GM18520 (cell line): ENCODE measurements around the gene FGF6.
"Not testable (repeated sequence)": the region's sequence is repeated elsewhere in the genome, so short reads cannot be mapped to it uniquely, and the experiment has no call there.

Experiments
- ATAC-seq: cut with Tn5 transposase; IDR thresholded peaks from one replicate; pipeline ENCODE4 v1.9.1; 2021; ENCODE audit not compliant: unreplicated experiment

Gene FGF6

GRCh38 chr12:4421590-4422031 is 24.0 kb downstream of the FGF6 start:
- no peak for ATAC-seq

- ATAC-seq: no peak
Measured at GRCh38 chr12:4420138-4420670, 25.4 kb downstream of the FGF6 start.

GRCh38 chr12:4418913-4419312 is 26.7 kb downstream of the FGF6 start:
- ATAC-seq: no peak

- ATAC-seq: no peak
Measured at GRCh38 chr12:4417936-4418335, 27.7 kb downstream of the FGF6 start.

GRCh38 chr12:4417455-4417854 is 28.2 kb downstream of the FGF6 start:
- no peak for ATAC-seq

- no peak for ATAC-seq
Measured at GRCh38 chr12:4416276-4416675, 29.3 kb downstream of the FGF6 start.

GRCh38 chr12:4412465-4412864 is 33.1 kb downstream of the FGF6 start:
- no peak for ATAC-seq

GRCh38 chr12:4412056-4412455 is 33.6 kb downstream of the FGF6 start:
- ATAC-seq: no peak

- ATAC-seq: no peak
Measured at GRCh38 chr12:4407136-4407535, 38.5 kb downstream of the FGF6 start.

- ATAC-seq: not testable (repeated sequence)
Measured at GRCh38 chr12:4404877-4405637, 40.6 kb downstream of the FGF6 start.

- ATAC-seq: no peak
Measured at GRCh38 chr12:4402996-4403395, 42.6 kb downstream of the FGF6 start.

- no peak for ATAC-seq
Measured at GRCh38 chr12:4401117-4401516, 44.5 kb downstream of the FGF6 start.

GRCh38 chr12:4395818-4396217 is 49.8 kb downstream of the FGF6 start:
- no peak for ATAC-seq

GRCh38 chr12:4393211-4393610 is 52.4 kb downstream of the FGF6 start:
- ATAC-seq: no peak

GRCh38 chr12:4392223-4392742 is 53.3 kb downstream of the FGF6 start:
- no peak for ATAC-seq

GRCh38 chr12:4388662-4389061 is 57.0 kb downstream of the FGF6 start:
- no peak for ATAC-seq

- ATAC-seq: no peak
Measured at GRCh38 chr12:4388032-4388431, 57.6 kb downstream of the FGF6 start.

GRCh38 chr12:4387607-4388006 is 58.0 kb downstream of the FGF6 start:
- no peak for ATAC-seq

GRCh38 chr12:4386801-4387200 is 58.8 kb downstream of the FGF6 start:
- ATAC-seq: no peak
